Measurements from ENCODE around the gene AP2B1. TPM values are rescaled to one million over a fixed set of nuclear protein-coding genes. Genes with fewer than 3 reads are reported as not detected.
A peak's percentile ranks its signal among the peaks of the same experiment; 100 is the strongest.

AP2B1 gene
- total RNA-seq, 6 donors from 2014 or later, result 52.7 to 140 (median 101) TPM

- ATAC-seq (ENCODE audit: low FRiP score in 2 of 2) (peak in 1 of 2 donors; percentile 50), DNase-seq (peak in 1 of 2 donors; percentile 67)
- Histone ChIP-seq H3K9me3 (no peaks in the 10 kb centered on the region), H3K27ac (peak overlapping the region; percentile 54 to 82 (median 74)), H3K36me3 (no peaks in the 10 kb centered on the region), H3K4me1 (peaks cover 36 to 59% (median 57%) of the 10 kb centered on the region in 4 donors), H3K4me3 (no peak overlapping the region), H3K27me3 (no peaks in the 10 kb centered on the region)
- TF ChIP-seq POLR2AphosphoS5 (IDR thresholded peaks at IDR 0.05) (no peak), EP300 (IDR thresholded peaks at IDR 0.05) (no peak), CTCF (IDR thresholded peaks at IDR 0.05) (no peak), POLR2A (IDR thresholded peaks at IDR 0.05) (no peak)
- WGBS, 2 donors, result 37 to 49% methylated on average over 3 to 5 of the region's 5 CpGs
Measured at GRCh38 chr17:35774499-35774898, 187.4 kb downstream of the AP2B1 start.

GRCh38 chr17:35775039-35775438, 187.9 kb downstream of the AP2B1 start:
- Histone ChIP-seq H3K27ac (peak overlapping the region; percentile 54 to 82 (median 74)), H3K27me3 (no peaks in the 10 kb centered on the region), H3K9me3 (no peaks in the 10 kb centered on the region), H3K36me3 (no peaks in the 10 kb centered on the region), H3K4me1 (peaks cover 36 to 63% (median 59%) of the 10 kb centered on the region in 4 donors), H3K4me3 (no peak overlapping the region)
- ATAC-seq (ENCODE audit: low FRiP score in 2 of 2) (no peak), DNase-seq (no peak)
- 48 to 66% methylated on average over 4 to 5 of the region's 5 CpGs for WGBS, 2 donors
- TF ChIP-seq POLR2AphosphoS5 (IDR thresholded peaks at IDR 0.05), result no peak
- TF ChIP-seq POLR2A (IDR thresholded peaks at IDR 0.05), result no peak
- no peak for TF ChIP-seq EP300 (IDR thresholded peaks at IDR 0.05)
- TF ChIP-seq CTCF (IDR thresholded peaks at IDR 0.05), result no peak

- no peak for ATAC-seq (ENCODE audit: low FRiP score in 2 of 2)
- WGBS, 2 donors, result 38 to 46% methylated on average over 6 of the region's 6 CpGs
- no peak for DNase-seq
- H3K27me3 ChIP-seq, result no peaks in the 10 kb centered on the region
- H3K27ac ChIP-seq, result peak overlapping the region in 3 of 4 donors; percentile 22 to 82 (median 78)
- TF ChIP-seq POLR2AphosphoS5 (IDR thresholded peaks at IDR 0.05), result no peak
- TF ChIP-seq POLR2A (IDR thresholded peaks at IDR 0.05), result no peak
- TF ChIP-seq EP300 (IDR thresholded peaks at IDR 0.05), result no peak
- TF ChIP-seq CTCF (IDR thresholded peaks at IDR 0.05), result no peak
- no peaks in the 10 kb centered on the region for H3K9me3 ChIP-seq
- no peaks in the 10 kb centered on the region for H3K36me3 ChIP-seq
- peaks cover 36 to 63% (median 59%) of the 10 kb centered on the region in 4 donors for H3K4me1 ChIP-seq
- no peak overlapping the region for H3K4me3 ChIP-seq
Measured at GRCh38 chr17:35775583-35775982, 188.5 kb downstream of the AP2B1 start.

Small RNA genes within 50 kb of the gene (small RNA-seq; reads per million reads assigned to genes)
- gene AC004134.1 (0 reads per million in 4 donors), gene AC015911.1 (0 reads per million in 4 donors), gene SNORD7 (131 to 323 (median 257) reads per million in 4 donors)

Other genes starting within 250 kb of the AP2B1 start
- gene SLFN11, start 213.7 kb upstream of the AP2B1 start, total RNA-seq, result 100 to 1,000 TPM in 2 of 6 donors, 10 to 100 TPM in 4; 33.6 to 101 (median 57.0) TPM
- 10 to 100 TPM in 5 of 6 donors, 1 to 10 TPM in 1; 7.0 to 26.2 (median 12.3) TPM for gene SLFN12, start 154.8 kb upstream of the AP2B1 start, total RNA-seq
- gene SLFN13, start 138.6 kb upstream of the AP2B1 start, total RNA-seq, result 10 to 100 TPM in 4 of 6 donors, 1 to 10 TPM in 2; 9.1 to 46.8 (median 19.2) TPM
- gene SLFN12L, start 49.6 kb upstream of the AP2B1 start, total RNA-seq, result 10 to 100 TPM in 2 of 6 donors, 1 to 10 TPM in 4; 2.5 to 26.2 (median 5.9) TPM
- 1 to 10 TPM in 1 of 6 donors, under 1 TPM in 4, not detected in 1; 0.09 to 1.8 (median 0.30) TPM for gene SLFN14, start 26.5 kb upstream of the AP2B1 start, total RNA-seq
- 1 to 10 TPM; 3.8 to 6.6 (median 5.2) TPM for gene PEX12, start 8.8 kb upstream of the AP2B1 start, total RNA-seq
- gene RASL10B, start 144.3 kb downstream of the AP2B1 start, total RNA-seq, result 1 to 10 TPM; 1.0 to 4.1 (median 1.7) TPM
- gene GAS2L2, start 165.9 kb downstream of the AP2B1 start, total RNA-seq, result 1 to 10 TPM in 5 of 6 donors, under 1 TPM in 1; 0.37 to 7.4 (median 3.3) TPM
- 1 to 10 TPM in 1 of 6 donors, under 1 TPM in 1, not detected in 4; 0.46 to 1.1 TPM for gene C17orf50, start 173.6 kb downstream of the AP2B1 start, total RNA-seq
- 100 to 1,000 TPM in 3 of 6 donors, 10 to 100 TPM in 3; 51.1 to 134 (median 98.5) TPM for gene MMP28, start 208.3 kb downstream of the AP2B1 start, total RNA-seq
- 100 to 1,000 TPM in 2 of 6 donors, 10 to 100 TPM in 4; 42.4 to 137 (median 93.0) TPM for gene TAF15, start 222.2 kb downstream of the AP2B1 start, total RNA-seq